RKO (cell line): ENCODE results near the gene RAB3GAP2.
"Not testable (repeated sequence)": the region's sequence is repeated elsewhere in the genome, so short reads cannot be mapped to it uniquely, and the experiment has no call there.

ENCODE experiments used
- DNase-seq: peaks from one replicate; pipeline ENCODE4 v3.0.0-alpha.2; 2016; ENCODE audit warnings: low spot score

The RAB3GAP2 gene

DNA sequence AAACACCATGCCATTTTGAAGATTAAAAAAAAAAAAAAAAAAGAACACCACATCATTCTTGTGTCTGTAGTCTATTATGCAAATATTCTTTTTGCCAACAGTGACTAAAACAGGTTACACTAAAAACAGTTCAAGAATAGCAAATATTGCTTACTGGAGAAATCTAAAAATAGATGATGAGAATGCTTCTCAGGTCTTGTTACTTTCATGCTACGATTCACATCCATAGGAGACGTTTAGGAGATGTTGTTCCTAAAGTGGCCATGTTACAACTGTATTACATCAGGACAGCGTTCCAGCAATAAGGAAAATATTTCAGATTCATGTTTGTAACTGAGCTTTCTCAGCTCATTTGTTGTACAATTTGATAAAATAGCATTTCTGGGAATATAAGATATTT lies 32.3 kb downstream of the RAB3GAP2 start:
- DNase-seq, result no peak

- no peak for DNase-seq
Measured at GRCh38 chr1:220239213-220239612, 33.0 kb downstream of the RAB3GAP2 start.

GRCh38 chr1:220236278-220236677 lies 36.0 kb downstream of the RAB3GAP2 start:
- DNase-seq, result not testable (repeated sequence)

DNA sequence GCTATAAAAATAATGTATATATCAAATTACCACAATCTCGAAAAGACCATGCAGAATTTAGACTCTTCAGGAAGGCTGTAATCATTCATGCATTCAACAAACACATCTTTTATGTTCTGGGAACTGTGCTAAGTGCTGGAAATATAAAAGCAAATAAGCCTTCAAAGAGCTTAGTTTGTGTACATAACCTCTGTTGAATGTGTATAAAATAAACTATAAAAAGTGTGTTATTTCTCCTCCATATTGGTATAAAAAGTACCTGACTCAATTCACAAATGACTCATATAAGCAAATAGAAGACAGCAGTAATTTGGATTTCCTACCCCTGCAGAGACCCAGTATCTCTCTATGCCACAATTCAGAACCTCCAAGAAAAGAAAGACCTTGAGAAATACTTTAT lies 36.8 kb downstream of the RAB3GAP2 start:
- DNase-seq, result no peak

- DNase-seq, result no peak
Measured at GRCh38 chr1:220233927-220234326, 38.3 kb downstream of the RAB3GAP2 start.

- no peak for DNase-seq
Measured at GRCh38 chr1:220229771-220230170, 42.5 kb downstream of the RAB3GAP2 start.

DNA sequence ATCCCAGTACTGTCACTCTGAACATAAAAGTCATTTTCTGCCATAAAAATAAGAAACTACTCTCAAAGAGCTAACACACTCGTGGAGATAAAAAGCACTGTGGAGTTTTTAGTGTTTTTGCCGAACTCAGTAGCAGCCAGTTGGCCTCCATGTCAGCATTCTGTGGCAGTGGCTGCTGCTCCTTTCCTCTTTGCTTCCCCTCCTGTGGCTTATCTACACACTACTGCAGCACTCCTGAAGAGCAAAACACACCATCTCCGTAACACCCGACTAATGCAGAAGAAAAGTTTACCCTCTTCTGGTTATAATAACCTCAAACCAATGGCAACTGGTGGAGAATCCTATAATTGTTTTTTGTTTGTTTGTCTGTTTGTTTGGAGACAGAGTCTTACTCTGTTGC lies 44.9 kb downstream of the RAB3GAP2 start:
- DNase-seq, result no peak

DNA sequence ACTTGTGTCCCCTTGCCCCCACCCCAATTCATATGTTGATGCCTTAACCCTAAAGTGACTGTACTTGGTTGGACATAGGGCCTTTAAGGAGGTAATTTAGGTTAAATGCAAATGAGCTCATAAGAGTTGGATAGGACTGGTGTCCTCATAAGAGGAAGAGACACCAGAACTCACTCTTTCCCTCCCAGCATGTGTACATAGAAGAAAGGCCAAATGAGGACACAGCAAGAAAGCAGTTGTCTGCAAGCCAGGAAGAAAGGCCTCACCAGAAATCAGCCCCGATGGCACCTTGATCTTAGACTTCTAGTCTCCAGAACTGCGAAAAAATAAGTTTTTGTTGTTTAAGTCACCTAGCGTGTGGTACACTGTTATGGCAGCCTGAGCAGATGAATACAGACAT lies 45.5 kb downstream of the RAB3GAP2 start:
- no peak for DNase-seq

DNA sequence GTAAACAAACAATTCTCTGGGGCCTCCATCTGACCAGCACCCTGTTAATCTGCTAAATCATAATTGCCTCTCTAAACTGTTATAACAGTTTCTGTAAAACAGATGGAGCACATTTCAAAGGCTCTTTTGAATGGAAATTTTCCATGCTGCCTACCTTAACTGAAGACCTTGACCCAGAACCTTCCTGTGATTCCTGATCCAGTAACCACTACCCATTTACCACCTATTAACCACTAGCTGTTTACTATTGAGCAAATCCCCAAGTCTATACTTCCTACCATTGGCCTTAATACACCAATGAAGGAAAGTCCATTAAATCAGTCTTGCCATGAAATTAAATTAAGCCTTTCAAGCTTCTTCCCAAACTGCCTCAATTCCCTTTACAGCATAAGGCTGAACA lies 46.3 kb downstream of the RAB3GAP2 start:
- DNase-seq, result no peak

DNA sequence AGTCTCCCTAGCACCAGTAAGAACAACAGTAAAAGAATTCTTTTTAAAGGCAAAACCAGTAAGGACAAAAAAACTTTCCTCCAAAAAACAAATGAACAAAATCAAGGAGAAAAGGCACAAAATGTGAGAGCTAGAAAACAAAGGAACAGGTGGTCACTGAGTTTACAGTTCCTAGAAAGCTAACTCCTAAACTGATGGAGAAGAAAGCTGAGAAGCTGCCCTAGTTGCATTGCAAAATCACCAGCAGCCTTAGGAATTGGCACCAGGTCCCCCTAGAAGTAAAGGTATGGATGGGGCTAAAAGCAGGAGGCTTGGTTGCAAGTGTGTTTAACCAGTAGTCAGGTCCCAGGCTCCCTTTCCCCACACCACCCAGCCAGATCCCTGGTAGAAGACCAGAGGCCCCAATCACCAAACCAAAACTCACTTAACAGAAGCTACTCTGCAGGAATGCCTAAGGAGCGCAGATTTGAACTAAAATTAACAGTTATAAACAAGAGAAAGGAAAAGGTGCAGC lies 47.6 kb downstream of the RAB3GAP2 start:
- DNase-seq, result no peak

GRCh38 chr1:220224033-220224432 lies 48.2 kb downstream of the RAB3GAP2 start:
- DNase-seq, result no peak

DNA sequence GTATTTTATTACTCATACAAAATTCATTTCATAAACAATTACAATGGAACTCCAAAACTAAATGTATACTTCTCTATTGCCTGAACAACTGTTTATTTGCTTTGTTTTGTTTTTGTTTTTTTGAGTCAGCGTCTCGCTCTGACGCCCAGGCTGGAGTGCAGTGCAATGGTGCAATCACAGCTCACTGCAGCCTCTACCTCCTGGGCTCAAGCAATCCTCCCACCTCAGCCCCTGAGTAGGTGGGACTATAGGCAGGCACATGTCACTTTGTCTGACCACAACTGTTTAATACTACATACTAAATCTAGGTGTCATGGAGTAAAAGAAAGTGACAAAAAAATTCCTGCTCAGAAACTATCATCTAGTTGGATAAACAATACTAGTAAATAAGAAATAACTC lies 49.3 kb downstream of the RAB3GAP2 start:
- no peak for DNase-seq

GRCh38 chr1:220221670-220222069 lies 50.6 kb downstream of the RAB3GAP2 start:
- DNase-seq, result no peak

- no peak for DNase-seq
Measured at GRCh38 chr1:220221269-220221668, 51.0 kb downstream of the RAB3GAP2 start.

DNA sequence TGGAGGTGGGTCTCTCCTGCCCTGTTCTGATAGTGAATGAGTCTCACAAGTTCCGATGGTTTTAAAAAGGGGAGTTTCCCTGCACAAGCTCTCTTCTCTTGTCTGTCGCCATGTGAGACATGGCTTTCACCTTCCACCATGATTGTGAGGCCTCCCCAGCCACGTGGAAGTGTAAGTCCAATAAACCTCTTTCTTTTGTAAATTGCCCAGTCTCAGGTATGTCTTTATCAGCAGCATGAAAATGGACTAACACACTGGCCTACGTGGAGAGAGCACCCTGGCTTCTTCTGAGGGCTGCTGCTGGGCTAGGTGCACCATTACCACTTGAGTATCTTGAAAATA lies 51.6 kb downstream of the RAB3GAP2 start:
- DNase-seq, result not testable (repeated sequence)

GRCh38 chr1:220219865-220220698 lies 52.2 kb downstream of the RAB3GAP2 start:
- no peak for DNase-seq

DNA sequence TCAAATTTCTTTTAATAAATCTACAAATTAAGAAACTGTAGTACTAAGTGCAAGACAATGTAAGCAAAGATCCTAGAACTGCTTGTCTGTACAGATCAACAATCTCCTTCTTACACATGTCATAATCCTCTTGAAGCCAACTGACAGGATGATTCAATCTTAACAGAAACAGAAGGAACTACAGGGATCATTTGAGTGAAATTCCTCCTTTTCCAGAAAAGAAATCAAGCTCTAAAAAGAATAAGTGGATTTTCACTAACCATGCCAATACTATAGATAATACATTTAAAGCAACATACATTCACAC lies 53.2 kb downstream of the RAB3GAP2 start:
- no peak for DNase-seq

DNA sequence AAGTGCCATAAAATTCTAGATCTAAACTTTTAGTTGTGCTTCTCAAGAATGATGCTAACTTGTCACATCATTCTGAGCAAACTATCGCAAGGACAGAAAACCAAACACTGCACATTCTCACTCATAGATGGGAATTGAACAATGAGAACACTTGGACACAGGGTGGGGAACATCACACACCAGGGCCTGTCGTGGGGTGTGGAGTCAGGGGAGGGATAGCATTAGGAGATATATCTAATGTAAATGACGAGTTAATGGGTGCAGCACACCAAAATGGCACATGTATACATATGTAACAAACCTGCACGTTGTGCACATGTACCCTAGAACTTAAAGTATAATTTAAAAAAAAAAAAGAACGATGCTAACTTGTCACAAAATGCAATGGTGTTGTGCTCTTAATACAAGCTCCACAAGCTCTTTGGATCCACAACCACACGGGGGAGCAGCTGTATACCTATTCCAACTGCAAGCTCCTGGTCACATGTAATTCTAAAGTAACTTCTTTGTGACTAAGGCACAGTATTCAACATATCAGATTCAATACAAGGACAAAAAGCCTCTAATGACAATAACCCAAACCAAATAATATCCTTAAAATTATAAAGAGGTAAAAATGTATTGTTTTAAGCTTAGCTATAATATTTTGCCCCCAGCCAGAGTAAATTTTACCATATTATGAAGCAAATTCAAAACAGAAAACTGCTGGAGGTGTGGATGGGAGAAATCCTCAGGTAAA lies 53.7 kb downstream of the RAB3GAP2 start:
- peak; percentile 79 for DNase-seq

GRCh38 chr1:220217383-220217988 lies 54.8 kb downstream of the RAB3GAP2 start:
- peak; percentile 27 for DNase-seq

DNA sequence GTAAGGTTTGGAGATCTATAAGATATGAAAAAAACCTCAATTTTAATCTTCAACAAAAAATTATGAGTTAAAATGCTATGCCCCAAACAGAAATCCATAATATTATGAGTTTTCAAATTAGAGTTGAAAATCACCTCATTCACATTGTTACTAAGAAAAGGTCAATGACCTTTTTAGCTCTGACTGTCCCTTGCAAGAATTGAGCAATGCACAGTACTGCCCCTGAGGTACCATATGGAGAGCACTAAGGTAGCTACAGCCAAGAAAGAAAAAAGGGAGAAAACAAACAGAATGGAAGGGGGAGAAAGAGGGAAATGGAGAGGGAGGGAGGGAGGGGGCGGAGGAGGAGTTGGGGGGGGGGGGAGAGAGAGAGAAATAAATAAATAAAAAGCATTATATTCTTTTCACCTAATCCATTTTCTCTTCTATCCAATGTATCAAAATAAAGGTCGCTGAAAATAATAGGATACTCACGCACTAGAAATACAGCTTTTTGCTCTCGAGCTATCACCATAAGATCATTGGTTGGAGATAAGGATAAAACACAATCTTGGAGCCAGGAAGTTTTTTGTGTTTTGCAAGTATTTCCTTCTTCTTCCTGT lies 58.8 kb downstream of the RAB3GAP2 start:
- no peak for DNase-seq

- DNase-seq, result no peak
Measured at GRCh38 chr1:220207411-220207810, 64.8 kb downstream of the RAB3GAP2 start.

DNA sequence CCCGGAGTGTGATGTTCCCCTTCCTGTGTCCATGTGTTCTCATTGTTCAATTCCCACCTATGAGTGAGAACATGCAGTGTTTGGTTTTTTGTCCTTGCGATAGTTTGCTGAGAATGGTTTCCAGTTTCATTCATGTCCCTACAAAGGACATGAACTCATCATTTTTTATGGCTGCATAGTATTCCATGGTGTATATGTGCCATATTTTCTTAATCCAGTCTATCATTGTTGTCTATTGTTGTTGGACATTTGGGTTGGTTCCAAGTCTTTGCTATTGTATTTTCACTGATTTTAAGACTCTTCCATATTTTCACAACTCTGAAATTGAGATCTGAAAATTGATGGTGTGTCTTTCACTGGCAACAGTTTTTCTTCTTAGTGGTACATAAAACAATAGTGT lies 67.5 kb downstream of the RAB3GAP2 start:
- not testable (repeated sequence) for DNase-seq

GRCh38 chr1:220203816-220204215 lies 68.4 kb downstream of the RAB3GAP2 start:
- DNase-seq, result no peak
